ENCODE data around the gene STAC. TPM values are rescaled to one million over a fixed set of nuclear protein-coding genes. Genes with fewer than 3 reads are reported as not detected.

The STAC gene
- total and polyA plus RNA-seq, 8 donors, result 0.29 to 7.2 (median 0.61) TPM; not detected in 4

- 78 to 85% (median 81%) methylated on average over 4 of the region's 4 CpGs for WGBS, 5 donors
- H3K9me3 ChIP-seq, result no peaks in the 10 kb centered on the region
- no peak overlapping the region for H3K27ac ChIP-seq
- intact Hi-C loops (cut with DNase I; ENCODE audit: low total_unique reads), result no loop called here
- DNase-seq, result no peak
- H3K4me3 ChIP-seq, result no peak overlapping the region
- TF ChIP-seq EP300 (IDR thresholded peaks at IDR 0.05) (no peak), CTCF (IDR thresholded peaks at IDR 0.05) (no peak), POLR2AphosphoS5 (IDR thresholded peaks at IDR 0.05) (no peak), POLR2A (IDR thresholded peaks at IDR 0.05) (no peak)
- no peaks in the 10 kb centered on the region for H3K36me3 ChIP-seq
- H3K4me1 ChIP-seq, result no peaks in the 10 kb centered on the region
- no peaks in the 10 kb centered on the region for H3K27me3 ChIP-seq
Measured at GRCh38 chr3:36428445-36428844, 48.1 kb downstream of the STAC start.

GRCh38 chr3:36429986-36430485 lies 49.7 kb downstream of the STAC start:
- WGBS, 5 donors, result 86 to 93% (median 90%) methylated on average over 3 of the region's 3 CpGs
- no peak for TF ChIP-seq POLR2AphosphoS5 (IDR thresholded peaks at IDR 0.05)
- TF ChIP-seq CTCF (IDR thresholded peaks at IDR 0.05), result no peak
- TF ChIP-seq EP300 (IDR thresholded peaks at IDR 0.05), result no peak
- no peak for TF ChIP-seq POLR2A (IDR thresholded peaks at IDR 0.05)
- H3K9me3 ChIP-seq, result no peaks in the 10 kb centered on the region
- no peaks in the 10 kb centered on the region for H3K36me3 ChIP-seq
- DNase-seq, result no peak
- no peaks in the 10 kb centered on the region for H3K27me3 ChIP-seq
- H3K4me3 ChIP-seq, result no peak overlapping the region
- no peaks in the 10 kb centered on the region for H3K4me1 ChIP-seq
- intact Hi-C loops (cut with DNase I; ENCODE audit: low total_unique reads), result no loop called here
- H3K27ac ChIP-seq, result no peak overlapping the region

- Histone ChIP-seq H3K27ac (no peak overlapping the region), H3K9me3 (no peaks in the 10 kb centered on the region), H3K36me3 (no peaks in the 10 kb centered on the region), H3K27me3 (no peaks in the 10 kb centered on the region), H3K4me3 (no peak overlapping the region), H3K4me1 (no peaks in the 10 kb centered on the region)
- no peak for DNase-seq
- TF ChIP-seq POLR2AphosphoS5 (IDR thresholded peaks at IDR 0.05) (no peak), EP300 (IDR thresholded peaks at IDR 0.05) (no peak), POLR2A (IDR thresholded peaks at IDR 0.05) (no peak), CTCF (IDR thresholded peaks at IDR 0.05) (no peak)
- intact Hi-C loops (cut with DNase I; ENCODE audit: low total_unique reads), result no loop called here
Measured at GRCh38 chr3:36433511-36433910, 53.2 kb downstream of the STAC start.

GRCh38 chr3:36434687-36435426 lies 54.6 kb downstream of the STAC start:
- no peak overlapping the region for H3K4me3 ChIP-seq
- no peaks in the 10 kb centered on the region for H3K9me3 ChIP-seq
- WGBS, 5 donors, result 73 to 90% (median 83%) methylated on average over 2 of the region's 2 CpGs
- no peak for TF ChIP-seq POLR2A (IDR thresholded peaks at IDR 0.05)
- TF ChIP-seq POLR2AphosphoS5 (IDR thresholded peaks at IDR 0.05), result no peak
- TF ChIP-seq EP300 (IDR thresholded peaks at IDR 0.05), result no peak
- no peak for TF ChIP-seq CTCF (IDR thresholded peaks at IDR 0.05)
- H3K27ac ChIP-seq, result no peak overlapping the region
- intact Hi-C loops (cut with DNase I; ENCODE audit: low total_unique reads), result no loop called here
- DNase-seq, result no peak
- no peaks in the 10 kb centered on the region for H3K4me1 ChIP-seq
- no peaks in the 10 kb centered on the region for H3K27me3 ChIP-seq
- no peaks in the 10 kb centered on the region for H3K36me3 ChIP-seq

Measured in stomach (tissue), 9 donors.